Activated CD4-positive, alpha-beta memory T cell treated with anti-CD3 and anti-CD28 coated beads for 36 hours (primary cell): ENCODE results near the gene INTS11. TPM values are rescaled to one million over a fixed set of nuclear protein-coding genes. Genes with fewer than 3 reads are reported as not detected.

Experiments used
- CTCF ChIA-PET: fragments of 350-600 bp; sonication (Branson Sonifier 250); formaldehyde crosslinking; loops from one replicate; lab custom pipeline; 2021; ENCODE audit warnings: antibody characterized with exemption, inconsistent platforms; lab: Charles Lee
- POLR2A ChIA-PET: fragments of 350-600 bp; sonication (Branson Sonifier 250); formaldehyde crosslinking; loops from one replicate; lab custom pipeline; 2021; ENCODE audit warnings: antibody characterized with exemption; lab: Charles Lee
- DNase-seq: peaks from one replicate; pipeline ENCODE4 v3.0.0-alpha.2; 2020
- H3K27ac Mint-ChIP-seq: one replicate; pipeline ENCODE4 v1.8.0; 2021; ENCODE audit warnings: mixed read lengths
- H3K27me3 Mint-ChIP-seq: one replicate; pipeline ENCODE4 v1.8.0; 2021; ENCODE audit warnings: mixed read lengths
- H3K36me3 Mint-ChIP-seq: one replicate; pipeline ENCODE4 v1.8.0; 2021; ENCODE audit warnings: mixed read lengths
- H3K4me1 Mint-ChIP-seq: one replicate; pipeline ENCODE4 v1.8.0; 2021; ENCODE audit warnings: low read depth, mixed read lengths
- H3K4me3 Mint-ChIP-seq: one replicate; pipeline ENCODE4 v1.8.0; 2021; ENCODE audit warnings: mild to moderate bottlenecking, mixed read lengths
- H3K9me3 Mint-ChIP-seq: one replicate; pipeline ENCODE4 v1.8.0; 2021; ENCODE audit warnings: mixed read lengths
- intact Hi-C: fragments of 100-400 bp; cut with micrococcal nuclease; formaldehyde crosslinking; loops from one replicate; pipeline ENCODE4 v1.15.1; 2023
- microRNA-seq: library from miRNA; unstranded; fragments of <30 nt; microRNA quantifications from one replicate; pipeline ENCODE4 v1.2.0, GENCODE V29; 2022; ENCODE audit warnings: borderline number of aligned reads, borderline microRNAs expressed, borderline replicate concordance
- total RNA-seq, 2 experiments: library from RNA; stranded (reverse); gene quantifications; one replicate each; pipeline ENCODE4 v1.2.3, GENCODE V29; 2021

Gene INTS11
- total RNA-seq, 2 experiments from 2014 or later: 107 to 120 TPM

- POLR2A ChIA-PET: no interaction called here
- Mint-ChIP-seq H3K4me1 (peaks cover 7% of the 10 kb centered on the region), H3K27ac (no peak overlapping the region), H3K27me3 (no peaks in the 10 kb centered on the region), H3K36me3 (peaks cover 39% of the 10 kb centered on the region), H3K9me3 (no peaks in the 10 kb centered on the region), H3K4me3 (no peak overlapping the region)
- no peak for DNase-seq
- CTCF ChIA-PET: interaction anchor here (0.7 kb wide), 1 partner anchor 141 kb away, joined by 3 read pairs; no protein-coding TSS in a partner anchor
- intact Hi-C loops: no loop called here
Observed at GRCh38 chr1:1264026-1264425, 60.4 kb downstream of the INTS11 start.

GRCh38 chr1:1262758-1263157 lies 61.7 kb downstream of the INTS11 start:
- Mint-ChIP-seq H3K27ac (no peak overlapping the region), H3K4me1 (peaks cover 8% of the 10 kb centered on the region), H3K27me3 (no peaks in the 10 kb centered on the region), H3K9me3 (no peaks in the 10 kb centered on the region), H3K36me3 (peaks cover 43% of the 10 kb centered on the region), H3K4me3 (no peak overlapping the region)
- ChIA-PET CTCF (no interaction called here), POLR2A (no interaction called here)
- intact Hi-C loops: no loop called here
- DNase-seq: no peak

GRCh38 chr1:1262071-1262470 lies 62.4 kb downstream of the INTS11 start:
- peaks cover 44% of the 10 kb centered on the region for H3K36me3 Mint-ChIP-seq

More at GRCh38 chr1:1262071-1262470, 62.4 kb downstream of the INTS11 start:
- Mint-ChIP-seq H3K9me3 (no peaks in the 10 kb centered on the region), H3K27ac (no peak overlapping the region), H3K27me3 (no peaks in the 10 kb centered on the region), H3K4me3 (no peak overlapping the region), H3K4me1 (peaks cover 10% of the 10 kb centered on the region)
- ChIA-PET POLR2A (no interaction called here), CTCF (no interaction called here)
- intact Hi-C loops: no loop called here
- DNase-seq: no peak

Small RNA genes lying within 50 kb of the gene (microRNA-seq; reads per million reads assigned to microRNA genes)
- gene MIR6726 (3.5 reads per million), gene MIR6727 (1.6 reads per million), gene MIR6808 (not detected)

Other genes starting within 250 kb of the INTS11 start
- gene C1orf159, start 208.6 kb downstream of the INTS11 start, total RNA-seq: 10 to 100 TPM; 19.5 to 20.5 TPM
- not detected for gene TTLL10, start 150.8 kb downstream of the INTS11 start, total RNA-seq
- 100 to 1,000 TPM; 375 to 387 TPM for gene TNFRSF18, start 118.1 kb downstream of the INTS11 start, total RNA-seq
- 1,000 to 10,000 TPM; 1,003 to 1,005 TPM for gene TNFRSF4, start 110.5 kb downstream of the INTS11 start, total RNA-seq
- gene SDF4, start 92.7 kb downstream of the INTS11 start, total RNA-seq: 100 to 1,000 TPM; 302 to 305 TPM
- 10 to 100 TPM; 14.6 to 15.5 TPM for gene B3GALT6, start 92.4 kb downstream of the INTS11 start, total RNA-seq
- gene C1QTNF12, start 77.9 kb downstream of the INTS11 start, total RNA-seq: 1 to 10 TPM; 3.8 to 4.2 TPM
- 10 to 100 TPM; 58.7 to 61.6 TPM for gene UBE2J2, start 50.8 kb downstream of the INTS11 start, total RNA-seq
- gene SCNN1D, start 44.2 kb downstream of the INTS11 start, total RNA-seq: 1 to 10 TPM; 4.9 to 7.2 TPM
- 10 to 100 TPM; 31.8 to 32.0 TPM for gene ACAP3, start 16.7 kb downstream of the INTS11 start, total RNA-seq
- 10 to 100 TPM; 19.7 to 23.1 TPM for gene PUSL1, start 16.1 kb downstream of the INTS11 start, total RNA-seq
- 10 to 100 TPM; 12.1 to 13.1 TPM for gene CPTP, start 142 bp upstream of the INTS11 start, total RNA-seq
- under 1 TPM in 1 of 2 experiments, not detected in 1; 0.10 TPM for gene TAS1R3, start 6.6 kb upstream of the INTS11 start, total RNA-seq
- gene DVL1, start 24.8 kb upstream of the INTS11 start, total RNA-seq: 10 to 100 TPM; 37.6 to 38.6 TPM
- under 1 TPM in 1 of 2 experiments, not detected in 1; 0.19 TPM for gene MXRA8, start 33.9 kb upstream of the INTS11 start, total RNA-seq
- gene AURKAIP1, start 50.5 kb upstream of the INTS11 start, total RNA-seq: 100 to 1,000 TPM; 124 to 131 TPM
- 100 to 1,000 TPM in 1 of 2 experiments, 10 to 100 TPM in 1; 96.0 to 108 TPM for gene CCNL2, start 74.7 kb upstream of the INTS11 start, total RNA-seq
- gene MRPL20, start 82.6 kb upstream of the INTS11 start, total RNA-seq: 100 to 1,000 TPM; 122 to 123 TPM
- gene ANKRD65, start 96.6 kb upstream of the INTS11 start, total RNA-seq: not detected
- under 1 TPM; 0.69 to 0.92 TPM for gene VWA1, start 111.0 kb upstream of the INTS11 start, total RNA-seq
- gene ATAD3C, start 125.0 kb upstream of the INTS11 start, total RNA-seq: 1 to 10 TPM; 1.2 to 1.7 TPM
- gene ATAD3B, start 147.1 kb upstream of the INTS11 start, total RNA-seq: 10 to 100 TPM; 35.4 to 36.3 TPM
- gene ATAD3A, start 187.5 kb upstream of the INTS11 start, total RNA-seq: 10 to 100 TPM; 45.7 to 46.7 TPM
- gene TMEM240, start 216.0 kb upstream of the INTS11 start, total RNA-seq: under 1 TPM in 1 of 2 experiments, not detected in 1; 0.29 TPM